NCI-H1105 treated with DMSO at 0.1 percent for 48 hours (cell line): ENCODE measurements around the gene LGALS9B.
"Not testable (repeated sequence)": the region's sequence is repeated elsewhere in the genome, so short reads cannot be mapped to it uniquely, and the experiment has no call there.

ENCODE experiments used
- DNase-seq: peaks from one replicate; lab custom pipeline; 2025; lab: John Stamatoyannopoulos, UW

Gene LGALS9B

DNA sequence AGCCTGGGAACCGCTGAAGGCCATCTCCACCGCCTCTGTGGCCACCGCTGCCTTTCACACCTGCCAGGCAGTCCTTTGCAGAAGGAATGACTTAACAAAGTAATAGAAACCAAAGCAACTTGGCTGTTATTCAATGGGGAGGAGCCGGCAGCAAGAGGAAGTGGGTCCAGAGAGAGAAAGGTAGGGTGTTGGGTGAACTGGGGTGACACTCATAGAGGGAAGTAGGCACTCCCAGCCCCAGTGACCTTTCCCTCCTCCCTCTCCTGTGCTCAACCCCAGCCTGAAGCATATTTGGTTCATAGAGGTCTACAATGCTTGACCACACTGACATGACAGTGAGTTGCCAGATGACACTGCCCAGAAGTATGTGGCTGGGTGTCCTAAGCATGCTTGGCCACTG lies at the start of gene LGALS9B:
Gene LGALS9B, minus strand, starts transcription at position 93 of the 400 bp plus-strand sequence. Its CDS starts 69 bp downstream, at position 24.
- DNase-seq, result not testable (repeated sequence)

DNA sequence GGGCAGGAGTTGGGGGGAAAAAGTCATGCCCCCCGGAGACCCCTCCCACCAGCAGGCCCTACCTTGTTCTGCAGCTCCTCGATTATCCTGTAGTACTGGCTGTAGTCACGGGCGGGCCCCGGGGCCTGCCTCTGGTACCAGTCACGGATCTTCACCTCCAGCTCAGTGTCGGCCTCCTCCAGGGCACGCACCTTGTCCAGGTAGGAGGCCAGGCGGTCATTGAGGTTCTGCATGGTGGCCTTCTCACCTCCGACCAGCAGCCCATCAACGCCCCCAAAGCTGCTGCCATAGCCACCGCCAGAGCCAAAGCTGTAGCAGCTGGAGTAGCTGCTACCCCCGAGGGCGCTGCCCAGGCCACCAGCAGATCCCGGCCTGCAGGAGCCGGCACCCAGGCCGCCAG lies 49.6 kb upstream of the LGALS9B start:
- DNase-seq, result not testable (repeated sequence)

DNA sequence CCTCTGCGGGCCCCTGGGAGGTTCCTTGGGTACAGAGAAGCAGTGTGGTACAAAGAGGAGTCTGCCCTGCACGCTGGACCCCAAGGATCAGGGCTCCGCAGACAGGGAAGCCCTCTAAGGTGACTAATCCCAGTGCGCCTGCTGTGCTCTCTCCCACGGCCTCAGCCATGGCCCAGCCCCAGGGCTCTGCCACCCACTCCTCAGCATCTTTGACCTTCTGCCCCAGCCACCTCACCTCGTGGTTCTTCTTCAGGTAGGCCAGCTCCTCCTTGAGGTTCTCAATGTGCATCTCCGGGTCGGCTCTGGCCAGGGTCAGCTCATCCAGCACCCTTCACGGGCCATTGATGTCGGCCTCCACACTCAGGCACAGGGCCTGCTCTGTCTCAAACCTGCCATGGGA lies 47.8 kb upstream of the LGALS9B start:
- not testable (repeated sequence) for DNase-seq

DNA sequence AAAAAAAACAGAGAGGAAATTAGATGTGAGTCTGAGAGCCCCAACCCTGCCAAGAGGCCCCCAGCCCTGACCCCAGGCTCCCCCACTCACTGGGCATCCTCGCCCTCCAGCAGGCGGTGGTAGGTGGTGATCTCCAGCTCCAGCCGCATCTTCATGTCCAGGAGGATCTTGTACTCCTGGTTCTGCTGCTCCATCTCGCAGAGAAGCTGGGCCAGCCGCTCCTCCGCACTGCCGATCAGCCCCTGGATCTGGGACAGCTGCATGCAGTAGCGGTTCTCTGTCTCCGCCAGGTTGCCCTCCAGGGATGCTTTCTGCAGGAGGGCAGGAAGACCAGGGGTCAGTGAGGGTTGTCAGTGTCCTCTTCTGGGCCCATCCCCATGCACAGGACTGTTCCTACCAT lies 46.2 kb upstream of the LGALS9B start:
- not testable (repeated sequence) for DNase-seq

DNA sequence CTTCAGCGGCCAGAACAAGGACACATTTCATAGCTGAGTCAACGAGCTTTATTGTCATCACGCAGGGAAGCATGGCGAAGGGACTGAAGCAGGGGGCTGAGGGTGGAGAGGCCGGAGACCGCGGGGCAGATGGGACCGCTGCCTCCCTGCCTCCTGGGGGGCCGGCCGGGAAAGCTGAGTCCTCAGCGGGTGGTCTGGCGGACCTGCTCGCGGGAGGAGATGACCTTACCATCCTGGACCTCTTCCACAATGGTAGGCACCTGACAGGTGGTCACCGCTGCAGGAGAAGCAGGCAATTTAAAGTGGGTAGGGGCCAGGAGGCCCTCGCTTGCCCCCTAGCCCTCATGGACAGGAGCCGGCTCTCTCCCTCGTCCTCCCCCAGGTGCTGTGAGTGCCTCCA lies 45.0 kb upstream of the LGALS9B start:
- not testable (repeated sequence) for DNase-seq

DNA sequence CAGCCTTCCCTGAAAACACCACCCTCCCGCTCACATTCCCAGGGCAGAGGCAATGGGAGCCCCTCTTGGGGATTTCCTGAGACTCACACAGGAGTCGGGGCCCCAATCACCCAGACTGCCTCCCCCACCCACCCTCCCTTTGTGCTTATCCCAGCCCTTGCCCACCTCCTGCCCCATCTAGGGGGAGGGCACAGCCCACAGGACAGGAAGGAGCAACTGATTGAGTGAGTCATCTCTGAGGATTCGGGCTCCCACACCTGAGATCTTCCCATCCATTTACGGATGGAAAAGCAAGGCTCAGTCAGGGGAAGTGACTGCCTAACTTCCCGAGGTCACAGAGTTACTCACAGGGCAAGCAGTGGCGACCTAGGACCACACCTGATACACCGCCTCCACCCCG lies 44.4 kb upstream of the LGALS9B start:
- not testable (repeated sequence) for DNase-seq

DNA sequence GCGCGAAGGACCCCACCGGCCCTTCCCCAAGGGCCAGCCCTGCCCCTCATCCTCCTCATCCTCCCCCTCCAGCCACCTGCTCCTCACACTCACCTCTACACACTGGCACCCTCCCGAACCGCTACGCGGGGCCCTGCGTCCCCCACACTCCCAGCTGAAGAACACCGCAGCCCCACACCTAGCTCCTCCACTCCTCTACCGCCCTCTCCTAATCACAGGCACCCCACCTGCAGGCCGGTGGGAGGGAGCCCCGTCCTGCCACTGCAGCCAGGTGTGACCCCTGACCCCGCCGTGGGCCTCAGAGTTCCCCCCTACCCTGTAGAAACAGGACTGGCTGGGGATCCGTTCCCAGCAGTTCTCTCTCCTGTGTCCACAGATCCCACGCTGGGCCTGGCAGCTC lies 38.0 kb upstream of the LGALS9B start:
- not testable (repeated sequence) for DNase-seq

DNA sequence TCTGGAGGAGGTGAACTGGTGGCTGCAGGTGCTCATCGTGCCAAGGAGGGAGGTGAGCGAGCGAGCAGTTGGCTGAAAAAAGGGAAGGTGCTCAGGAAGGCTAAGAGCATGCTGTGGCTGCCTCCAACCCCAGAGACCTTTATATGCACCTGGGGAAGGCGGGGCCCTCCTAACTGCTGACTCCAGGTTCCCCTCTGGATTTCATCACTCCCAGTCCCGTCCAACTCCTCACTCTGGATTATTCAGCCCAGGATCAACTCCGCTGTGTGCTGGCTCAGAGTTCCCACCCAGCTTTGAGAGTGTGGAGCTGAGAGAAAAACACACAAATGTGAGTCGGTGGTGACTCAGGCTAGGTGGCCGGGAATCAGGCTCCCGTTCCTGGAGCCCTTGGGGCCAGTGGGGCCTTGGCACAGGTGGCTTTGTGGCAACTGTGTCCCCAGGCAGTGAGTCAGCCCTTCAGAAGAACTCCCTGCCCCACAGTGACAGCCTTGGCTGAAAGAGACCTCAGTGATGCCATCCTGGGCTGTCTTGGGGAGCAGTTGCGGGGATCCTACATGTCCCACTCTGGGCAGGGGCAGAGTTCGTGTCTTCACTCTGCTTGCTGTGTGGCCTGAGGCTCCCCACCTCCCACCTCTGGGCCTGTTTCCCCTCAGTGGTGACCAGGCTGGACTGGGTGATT lies 37.2 kb upstream of the LGALS9B start:
- DNase-seq, result not testable (repeated sequence)

DNA sequence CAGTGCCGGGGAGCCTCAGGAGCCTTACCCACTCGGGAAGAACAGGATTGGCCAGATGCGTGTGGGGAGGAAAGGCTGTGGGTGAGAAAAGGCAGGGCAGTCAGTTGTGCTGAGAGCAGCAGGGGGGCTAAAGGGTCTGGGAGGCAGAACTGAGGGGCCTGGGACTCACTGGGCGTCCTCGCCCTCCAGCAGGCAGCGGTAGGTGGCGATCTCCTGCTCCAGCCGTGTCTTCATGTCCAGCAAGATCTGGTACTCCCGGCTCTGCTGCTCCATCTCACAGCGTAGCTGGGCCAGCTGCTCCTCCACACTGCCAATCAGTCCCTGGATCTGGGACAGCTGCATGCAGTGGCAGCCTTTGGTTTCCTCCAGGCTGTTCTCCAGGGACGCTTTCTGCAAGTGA lies 34.6 kb upstream of the LGALS9B start:
- DNase-seq, result not testable (repeated sequence)

DNA sequence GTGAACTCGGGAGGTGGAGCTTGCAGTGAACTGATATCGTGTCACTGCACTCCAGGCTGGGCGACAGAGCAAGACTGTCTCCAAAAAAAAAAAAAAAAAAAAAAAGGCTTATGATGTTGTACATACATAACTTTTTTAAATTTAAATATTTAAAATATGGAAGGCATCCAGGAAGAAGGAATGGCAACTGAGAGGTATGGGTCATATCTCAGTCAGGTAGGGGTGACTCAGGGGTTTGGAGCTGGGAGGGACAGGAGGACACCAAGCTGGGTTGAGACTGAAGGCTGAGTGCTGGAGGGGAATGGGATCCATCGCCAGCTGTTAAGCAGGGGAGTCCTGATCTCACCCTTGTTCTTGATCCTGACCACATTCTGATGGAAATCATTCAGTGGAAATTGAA lies 33.0 kb upstream of the LGALS9B start:
- not testable (repeated sequence) for DNase-seq

DNA sequence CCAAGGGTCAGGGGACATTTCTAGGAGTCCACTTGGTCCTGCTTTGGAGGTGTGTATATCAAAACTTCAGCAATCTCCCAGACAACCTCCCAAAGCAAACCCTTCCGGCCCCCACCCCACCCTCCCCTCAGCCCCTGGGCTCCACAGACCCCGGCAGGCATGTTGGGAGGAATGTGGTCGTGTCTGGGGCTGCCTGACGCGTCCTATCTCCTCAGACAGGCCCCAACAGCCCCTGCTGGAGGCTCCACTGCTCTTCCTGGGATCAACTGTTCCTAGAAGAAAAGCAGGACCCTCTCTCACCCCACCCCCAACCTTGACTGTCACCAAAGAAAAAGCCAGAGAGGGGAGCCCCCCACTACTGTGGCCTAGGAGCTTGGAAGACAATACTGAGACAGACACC lies 28.1 kb upstream of the LGALS9B start:
- not testable (repeated sequence) for DNase-seq

DNA sequence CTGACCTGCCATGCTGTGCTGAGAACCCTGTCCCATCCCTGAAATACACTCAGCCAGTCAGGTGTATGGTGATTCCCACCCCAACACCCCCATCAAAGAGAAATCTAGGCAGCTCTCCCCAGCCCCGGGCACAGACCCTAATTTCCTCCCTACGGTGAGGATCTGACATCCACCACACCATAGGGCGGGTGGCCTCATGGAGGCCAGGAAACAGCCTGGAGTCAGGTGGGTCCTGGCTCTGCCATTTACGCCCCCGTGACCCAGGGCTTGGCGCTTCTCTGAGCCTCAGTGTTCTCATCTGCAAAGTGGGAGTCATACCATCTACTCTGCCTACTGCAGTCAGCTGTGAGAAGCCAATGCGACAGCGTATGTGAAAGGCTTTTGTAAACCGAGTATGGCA lies 27.4 kb upstream of the LGALS9B start:
- DNase-seq, result not testable (repeated sequence)

DNA sequence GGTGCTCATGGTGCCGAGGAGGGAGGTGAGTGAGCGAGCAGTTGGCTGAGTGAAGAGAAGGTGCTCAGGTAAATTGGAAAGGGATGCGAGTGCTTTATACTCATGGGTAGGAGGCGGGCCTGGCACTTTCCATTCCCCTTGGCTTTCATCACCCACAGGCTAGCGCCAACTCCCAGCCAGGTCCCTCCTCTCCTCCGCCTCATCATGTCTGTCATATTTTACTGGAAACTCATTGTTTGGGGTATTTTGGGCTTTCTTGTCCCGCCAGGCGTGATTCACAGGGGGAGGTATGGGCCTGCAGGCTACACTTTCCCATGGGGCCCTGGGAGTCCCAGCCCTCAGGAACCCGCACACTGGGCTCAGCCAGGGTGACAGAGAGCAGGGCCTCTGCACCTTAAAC lies 26.8 kb upstream of the LGALS9B start:
- DNase-seq, result not testable (repeated sequence)

DNA sequence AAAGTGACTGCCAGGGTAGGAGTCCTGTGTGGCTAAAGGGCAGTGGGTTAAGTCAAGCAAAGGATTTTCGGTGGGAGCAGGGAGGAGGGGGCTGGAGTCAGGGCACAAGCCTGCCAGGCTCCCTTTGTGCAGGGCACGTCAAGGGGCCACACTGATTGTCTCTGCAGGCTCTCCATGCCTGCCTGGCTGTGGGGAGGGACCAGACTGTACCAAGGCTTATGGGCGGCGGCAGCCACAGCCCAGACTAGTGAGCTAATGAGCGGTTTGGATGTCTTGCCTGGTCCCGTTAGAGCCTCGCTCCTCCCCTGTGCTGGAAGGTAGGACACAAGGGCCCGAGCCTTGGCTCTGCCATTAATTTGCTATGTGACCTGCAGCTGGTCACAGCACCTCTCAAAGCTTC lies 25.6 kb upstream of the LGALS9B start:
- not testable (repeated sequence) for DNase-seq

DNA sequence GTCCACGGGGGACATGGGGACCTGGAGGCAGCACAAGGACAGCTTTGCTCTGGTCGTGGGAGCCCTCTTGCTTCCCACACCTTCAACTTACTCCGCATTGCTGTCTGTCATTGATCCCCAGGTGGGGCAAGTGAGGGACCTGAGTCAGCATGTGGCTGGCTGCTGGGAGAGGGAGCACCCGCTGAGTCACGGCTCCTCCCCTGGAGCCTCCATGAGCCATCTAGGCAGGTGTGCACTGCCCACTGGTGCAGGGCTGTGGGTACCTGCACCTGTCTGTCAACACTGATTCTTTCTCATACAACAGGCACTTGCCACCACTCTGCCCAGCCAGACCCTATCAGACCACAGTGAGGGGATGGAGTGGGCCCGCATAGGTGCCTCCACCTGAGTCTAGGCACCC lies 24.8 kb upstream of the LGALS9B start:
- DNase-seq, result not testable (repeated sequence)

DNA sequence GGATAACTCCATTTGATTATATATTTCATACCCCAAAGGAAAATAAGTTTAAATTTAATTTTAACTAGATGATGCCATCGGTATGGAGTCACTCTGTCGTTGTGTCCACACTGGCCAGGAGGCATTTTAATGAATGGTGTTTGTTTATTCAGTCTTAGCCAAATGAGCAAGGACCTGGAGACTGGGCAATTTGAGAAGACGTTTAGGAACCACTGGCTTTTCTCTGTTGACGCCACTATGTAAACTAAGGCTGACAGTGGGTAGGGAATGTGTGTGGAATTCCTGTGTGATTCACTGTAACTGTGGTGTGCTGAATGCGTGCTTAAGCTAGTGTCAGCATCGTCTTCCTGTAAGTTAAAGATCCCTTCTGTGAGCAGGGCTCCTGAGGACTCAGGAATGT lies 17.6 kb upstream of the LGALS9B start:
- DNase-seq, result not testable (repeated sequence)

DNA sequence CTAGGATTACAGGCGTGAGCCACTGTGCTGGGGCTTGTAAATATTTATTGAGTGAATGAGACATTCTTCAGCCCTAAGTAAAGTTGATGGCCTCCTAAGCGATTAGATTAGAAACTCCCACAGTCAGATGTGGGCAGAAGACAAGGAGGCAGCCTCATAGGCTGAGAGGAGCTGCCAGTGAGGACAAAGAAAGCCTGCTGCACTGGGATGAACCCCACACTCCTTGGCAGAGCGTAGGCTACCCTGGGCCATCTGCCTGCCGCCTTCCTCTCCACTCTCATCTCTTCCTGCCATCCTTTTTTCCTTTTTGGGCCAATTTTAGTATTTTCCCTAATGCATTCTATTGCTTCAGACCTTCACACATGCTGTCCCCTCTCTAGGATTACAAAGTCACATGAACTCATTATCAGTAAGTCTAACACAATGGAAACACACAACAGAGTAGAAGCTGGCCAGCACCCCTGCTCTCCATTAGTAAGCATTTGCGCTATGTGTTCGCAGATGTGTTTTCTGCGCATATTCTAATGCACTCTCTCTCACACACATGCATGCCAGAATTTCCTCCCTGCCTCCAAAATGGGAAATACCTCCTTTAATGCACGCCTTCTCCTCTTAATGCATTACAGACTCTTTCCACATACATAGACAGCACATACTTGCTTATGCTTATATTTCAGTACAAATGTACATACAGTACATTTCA lies 12.7 kb upstream of the LGALS9B start:
- not testable (repeated sequence) for DNase-seq

DNA sequence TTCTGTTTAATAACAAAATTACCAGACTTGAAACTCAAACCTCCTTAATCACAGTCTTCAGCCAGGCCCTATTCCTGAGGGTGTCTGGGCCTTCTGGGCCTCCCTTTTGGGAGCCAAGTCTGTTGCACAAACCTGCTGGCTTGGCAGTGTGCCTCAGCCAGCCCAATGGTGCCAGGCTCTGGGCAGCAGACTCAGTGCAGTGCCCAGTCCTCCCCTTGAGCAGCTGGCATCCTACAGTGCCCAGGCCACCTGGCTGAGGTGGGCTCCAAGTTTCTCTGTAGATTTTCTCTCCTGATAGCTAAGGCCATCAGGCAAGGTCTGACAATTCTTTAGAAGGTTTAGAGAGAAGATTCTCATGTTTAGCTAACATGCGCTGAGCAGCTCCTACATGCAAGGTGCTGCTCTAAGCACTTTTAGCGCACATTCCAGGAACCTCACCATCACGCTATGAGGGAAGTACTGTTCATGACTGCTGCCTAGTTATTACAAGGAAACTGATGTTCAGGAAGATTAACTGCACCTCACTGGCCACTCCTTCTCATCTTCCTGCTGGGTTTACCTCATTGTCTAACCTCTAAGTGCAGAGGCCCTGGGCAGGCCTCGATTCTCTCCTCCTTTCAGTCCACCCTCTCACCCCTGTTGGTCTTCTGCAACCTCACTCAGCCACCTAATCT lies 10.2 kb upstream of the LGALS9B start:
- DNase-seq, result not testable (repeated sequence)

DNA sequence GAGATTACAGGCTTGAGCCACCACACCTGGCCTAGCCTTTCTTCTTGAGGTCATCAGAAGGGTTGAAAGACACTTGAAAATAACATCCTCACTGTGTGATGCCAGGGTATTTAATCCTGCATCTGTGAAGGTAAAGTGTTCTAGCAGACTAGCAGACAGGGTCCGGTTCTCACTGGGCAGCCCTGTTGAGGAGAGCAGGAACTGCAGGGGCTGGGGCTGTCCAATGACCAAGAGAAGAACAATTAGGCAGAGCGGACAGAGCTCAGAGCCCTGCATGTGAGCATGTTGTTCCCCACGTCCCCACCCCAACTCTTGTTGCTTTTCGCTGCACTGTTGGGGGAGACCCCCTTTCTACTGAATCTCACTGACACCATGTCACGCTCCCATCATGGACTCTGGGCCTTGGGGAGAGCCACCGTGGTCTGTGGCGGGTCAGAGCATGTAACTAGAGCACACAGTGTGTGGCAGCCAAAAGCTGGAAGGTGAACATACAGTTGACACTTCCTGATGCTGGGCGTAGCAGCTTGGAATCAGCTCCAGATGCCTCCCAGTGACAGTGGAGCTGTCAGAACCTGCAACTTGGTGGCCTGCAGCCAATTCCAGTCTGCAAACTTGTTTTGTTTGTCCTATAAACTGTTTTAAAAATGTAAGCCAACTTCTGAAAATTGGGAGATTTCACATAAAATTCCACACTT lies 7.9 kb upstream of the LGALS9B start:
- not testable (repeated sequence) for DNase-seq

DNA sequence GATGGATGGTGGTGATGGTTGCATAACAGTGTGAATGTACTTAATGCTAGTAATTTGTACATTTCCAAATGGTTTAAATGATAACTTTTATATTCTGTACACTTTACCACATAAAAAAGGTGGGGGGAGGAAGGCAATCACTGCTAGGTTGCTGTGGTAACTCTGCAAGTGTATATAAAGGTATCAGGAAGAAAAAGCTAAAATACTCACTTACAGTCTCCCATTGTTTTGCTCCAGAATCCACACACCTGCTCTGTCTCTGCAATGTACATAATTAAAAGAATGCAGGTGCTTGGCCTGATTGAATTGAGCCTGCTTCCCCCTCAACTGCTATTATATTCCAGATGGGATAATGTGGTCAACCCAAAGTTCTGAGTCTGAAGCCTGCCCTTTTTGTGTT lies 6.7 kb upstream of the LGALS9B start:
- DNase-seq, result not testable (repeated sequence)

DNA sequence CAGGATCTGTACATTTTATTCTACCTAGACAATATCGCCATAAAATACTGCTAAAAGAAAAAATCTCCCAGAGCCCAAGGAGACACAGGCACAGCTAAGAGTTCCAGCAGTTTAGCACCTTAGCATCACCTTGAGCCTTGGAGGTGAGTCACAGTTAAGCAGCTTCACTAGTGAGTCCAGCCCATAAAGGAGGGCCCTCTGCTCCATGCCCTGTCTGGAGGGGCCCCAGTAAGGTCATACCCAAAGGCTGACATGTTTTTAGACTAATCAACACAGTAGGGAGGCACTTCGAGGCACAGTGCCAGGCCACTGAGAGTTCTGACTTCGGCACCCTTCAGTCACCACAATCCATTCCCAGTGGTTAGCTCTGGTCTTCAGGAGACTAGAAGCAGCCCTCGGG lies 2.6 kb upstream of the LGALS9B start:
- not testable (repeated sequence) for DNase-seq

DNA sequence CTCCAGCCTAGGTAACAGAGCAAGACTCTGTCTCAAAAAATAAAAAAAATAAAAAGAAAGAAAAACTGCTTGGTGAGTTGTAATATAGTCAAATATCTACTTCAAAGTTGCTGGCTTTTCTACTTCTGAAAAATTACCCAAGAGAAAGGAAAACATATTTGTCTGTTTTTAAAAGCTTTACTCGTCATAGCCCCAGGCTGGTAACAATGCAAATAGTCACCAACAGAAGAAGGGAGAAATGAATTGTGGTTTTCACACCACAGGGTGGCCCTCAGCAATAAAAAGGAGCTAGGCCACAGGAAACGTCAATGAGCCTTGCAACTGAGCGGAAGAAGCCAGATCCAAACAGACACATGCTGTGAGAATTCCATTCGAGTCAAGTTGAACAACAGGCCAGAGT lies 1.8 kb upstream of the LGALS9B start:
- DNase-seq, result not testable (repeated sequence)
